B cell (primary cell): ENCODE measurements around the gene RGS6. TPM values are rescaled to one million over a fixed set of nuclear protein-coding genes. Genes with fewer than 3 reads are reported as not detected.

Source experiments
- ATAC-seq: fragments of 200-7000 bp; cut with Tn5 transposase; one replicate; pipeline ENCODE4 v1.10.0; 2021; ENCODE audit warnings: low read depth, mild to moderate bottlenecking, moderate number of reproducible peaks, moderate library complexity
- CTCF ChIA-PET: fragments of 350-600 bp; sonication (Branson Sonifier 250); formaldehyde crosslinking; loops from one replicate; lab custom pipeline; 2021; ENCODE audit warnings: antibody characterized with exemption, inconsistent platforms; lab: Charles Lee
- POLR2A ChIA-PET: fragments of 350-600 bp; sonication (Branson Sonifier 250); formaldehyde crosslinking; loops from one replicate; lab custom pipeline; 2021; ENCODE audit warnings: antibody characterized with exemption; lab: Charles Lee
- DNase-seq: peaks from one replicate; pipeline ENCODE4 v3.0.0; 2013
- H2AFZ ChIP-seq: 2 replicates; pipeline ENCODE4 v1.6.1; 2012; ENCODE audit warnings: mild to moderate bottlenecking, low read depth, low read length; ENCODE audit not compliant: insufficient read depth, poor library complexity, severe bottlenecking
- H3K27ac ChIP-seq, 2 donors: 1 replicate in 1 of 2; 2 replicates in 1 of 2; pipeline ENCODE4 v1.5.1; 2012 to 2013; ENCODE audit warnings: low read length in 2 of 2, mild to moderate bottlenecking in 2 of 2, moderate library complexity in 1 of 2
- H3K27me3 ChIP-seq, 4 experiments: fragments of 200-600 bp in 1 of 4; sonication (generic) in 1 of 4; replicated peaks in 1 of 4; 1 replicate in 2 of 4; 2 replicates in 2 of 4; pipeline versions ENCODE4 v1.6.1 to v1.7.0; 2013 to 2016; ENCODE audit warnings: low read length in 3 of 4, mild to moderate bottlenecking in 2 of 4, mixed read lengths in 1 of 4, moderate library complexity in 1 of 4; ENCODE audit not compliant: insufficient read depth in 4 of 4, control insufficient read depth in 3 of 4; ENCODE audit errors: control extremely low read depth in 1 of 4
- H3K36me3 ChIP-seq, 2 experiments: replicated peaks in 1 of 2; 1 replicate in 1 of 2; 2 replicates in 1 of 2; pipeline versions ENCODE4 v1.6.1 to v1.7.1; 2013; ENCODE audit warnings: low read length in 1 of 2; ENCODE audit not compliant: insufficient read depth in 2 of 2, control insufficient read depth in 1 of 2; ENCODE audit errors: control extremely low read depth in 1 of 2, extremely low read depth in 1 of 2
- H3K4me1 ChIP-seq, 2 donors: fragments of 200-600 bp in 1 of 2; sonication (generic) in 1 of 2; 1 replicate in 1 of 2; 2 replicates in 1 of 2; pipeline versions ENCODE4 v1.5.1 to v1.6.1; 2013 to 2017; ENCODE audit warnings: low read length in 2 of 2; ENCODE audit not compliant: control insufficient read depth in 2 of 2, insufficient read depth in 2 of 2
- H3K4me2 ChIP-seq: replicated peaks from 2 replicates; pipeline ENCODE3; 2012; ENCODE audit warnings: mild to moderate bottlenecking, low read depth, low read length; ENCODE audit not compliant: poor library complexity, severe bottlenecking
- H3K4me3 ChIP-seq, 5 experiments: fragments of 200-600 bp in 1 of 5; sonication (generic) in 1 of 5; 1 replicate in 3 of 5; 2 replicates in 2 of 5; pipeline versions ENCODE4 v1.5.1 to v1.7.0; 2011 to 2016; ENCODE audit warnings: low read length in 4 of 5, mild to moderate bottlenecking in 4 of 5, low read depth in 2 of 5, control low read depth in 1 of 5, moderate library complexity in 1 of 5; ENCODE audit not compliant: insufficient read depth in 1 of 5; ENCODE audit errors: control extremely low read depth in 1 of 5, extremely low read depth in 1 of 5
- H3K79me2 ChIP-seq: fragments of 200-600 bp; sonication (generic); one replicate; pipeline ENCODE4 v1.6.0; 2016; ENCODE audit warnings: low read length; ENCODE audit not compliant: control insufficient read depth, insufficient read depth
- H3K9ac ChIP-seq: fragments of 200-600 bp; sonication (generic); 2 replicates; pipeline ENCODE4 v1.6.1; 2017; ENCODE audit warnings: mild to moderate bottlenecking, low read length, moderate library complexity
- H3K9me3 ChIP-seq, 3 donors: one replicate each; pipeline versions ENCODE4 v1.6.1 to v1.7.1; 2013; ENCODE audit warnings: low read length in 2 of 3; ENCODE audit not compliant: control insufficient read depth in 2 of 3, insufficient read depth in 1 of 3; ENCODE audit errors: control extremely low read depth in 1 of 3
- H4K20me1 ChIP-seq: 2 replicates; pipeline ENCODE4 v1.6.0; 2012; ENCODE audit warnings: mild to moderate bottlenecking, low read length; ENCODE audit not compliant: insufficient read depth, control insufficient read depth, poor library complexity, severe bottlenecking
- H3K27ac Mint-ChIP-seq: one replicate; pipeline ENCODE4 v1.8.0; 2021; ENCODE audit warnings: mixed read lengths
- H3K27me3 Mint-ChIP-seq: one replicate; pipeline ENCODE4 v1.8.0; 2021; ENCODE audit warnings: mixed read lengths
- H3K4me1 Mint-ChIP-seq: one replicate; pipeline ENCODE4 v1.8.0; 2021; ENCODE audit warnings: mixed read lengths
- H3K4me3 Mint-ChIP-seq: one replicate; pipeline ENCODE4 v1.8.0; 2021; ENCODE audit warnings: mixed read lengths
- H3K9me3 Mint-ChIP-seq: one replicate; pipeline ENCODE4 v1.8.0; 2022; ENCODE audit warnings: mixed read lengths; ENCODE audit not compliant: insufficient read depth
- CTCF ChIP-seq: fragments of 200-600 bp; IDR thresholded peaks from one replicate; pipeline ENCODE4 v1.8.0; 2022; ENCODE audit warnings: antibody characterized with exemption, mild to moderate bottlenecking
- EZH2 ChIP-seq: IDR thresholded peaks from 2 replicates; pipeline ENCODE4 v1.6.1; 2012; ENCODE audit warnings: borderline replicate concordance, low read depth, mild to moderate bottlenecking, moderate library complexity, low read length; ENCODE audit not compliant: insufficient read depth, poor library complexity, severe bottlenecking
- WGBS: methylation state at CpG from one replicate; pipeline ENCODE4 v1.1.5; 2013; ENCODE audit warnings: missing lambda C conversion rate; ENCODE audit not compliant: insufficient coverage; 5-methylcytosine and 5-hydroxymethylcytosine counted together
- intact Hi-C: fragments of 100-400 bp; cut with micrococcal nuclease; formaldehyde crosslinking; loops from one replicate; pipeline ENCODE4 v1.10.0; 2022
- polyA plus RNA-seq: library from polyadenylated mRNA; depleted of rRNA; stranded (reverse); fragments of >200 nt; gene quantifications from 2 replicates; pipeline ENCODE4 v1.2.3, GENCODE V29; 2012
- total RNA-seq, 2 donors: library from RNA; stranded (reverse); fragments of 120-200 nt in 1 of 2; gene quantifications; 1 replicate in 1 of 2; 2 replicates in 1 of 2; pipeline versions ENCODE4 v1.2.3 to v1.2.4, GENCODE V29; 2013 to 2022

The RGS6 gene
- total and polyA plus RNA-seq, 2 donors (not counting 1 experiment from before 2014, with no cell fraction given), result 0.07 TPM; not detected in 1

GRCh38 chr14:72402377-72402772, 470.1 kb downstream of the RGS6 start:
- Histone ChIP-seq H3K79me2 (no peaks in the 10 kb centered on the region), H3K36me3 (no peaks in the 10 kb centered on the region), H3K27ac (no peak overlapping the region), H4K20me1 (no peaks in the 10 kb centered on the region), H3K27me3 (peaks cover 0 to 18% (median 12%) of the 10 kb centered on the region in 4 experiments), H3K4me1 (no peaks in the 10 kb centered on the region), H3K9ac (no peak overlapping the region), H2AFZ (no peak overlapping the region), H3K4me3 (no peak overlapping the region), H3K4me2 (no peak overlapping the region), H3K9me3 (no peaks in the 10 kb centered on the region)
- peaks cover 47% of the 10 kb centered on the region for H3K27me3 Mint-ChIP-seq
- H3K4me3 Mint-ChIP-seq, result no peak overlapping the region
- ATAC-seq (no peak), DNase-seq (no peak)
- TF ChIP-seq EZH2 (no peak), CTCF (no peak)
- H3K27ac Mint-ChIP-seq, result no peak overlapping the region
- intact Hi-C loops, result no loop called here
- peaks cover 4% of the 10 kb centered on the region for H3K9me3 Mint-ChIP-seq
- WGBS, result no CpG with 5 or more reads among the region's 3 CpGs
- H3K4me1 Mint-ChIP-seq, result no peaks in the 10 kb centered on the region
- ChIA-PET POLR2A (no interaction called here), CTCF (no interaction called here)

- Histone ChIP-seq H4K20me1 (no peaks in the 10 kb centered on the region), H3K9ac (no peak overlapping the region), H3K4me2 (no peak overlapping the region), H2AFZ (no peak overlapping the region), H3K4me1 (no peaks in the 10 kb centered on the region), H3K79me2 (no peaks in the 10 kb centered on the region), H3K4me3 (no peak overlapping the region), H3K27me3 (peaks cover 0 to 18% (median 12%) of the 10 kb centered on the region in 4 experiments), H3K27ac (no peak overlapping the region), H3K36me3 (no peaks in the 10 kb centered on the region), H3K9me3 (peaks cover 0 to 4% (median 2%) of the 10 kb centered on the region in 3 donors)
- Mint-ChIP-seq H3K4me1 (no peaks in the 10 kb centered on the region), H3K27me3 (peaks cover 47% of the 10 kb centered on the region), H3K27ac (no peak overlapping the region), H3K9me3 (peaks cover 4% of the 10 kb centered on the region), H3K4me3 (no peak overlapping the region)
- intact Hi-C loops, result no loop called here
- 64% methylated on average over 2 of the region's 4 CpGs for WGBS
- no peak for DNase-seq
- TF ChIP-seq CTCF, result no peak
- no peak for TF ChIP-seq EZH2
- no peak for ATAC-seq
- ChIA-PET CTCF (no interaction called here), POLR2A (no interaction called here)
Observed at GRCh38 chr14:72404106-72404774, 472.0 kb downstream of the RGS6 start.
